Adrenal gland (tissue), 12 donors: Measurements from ENCODE around the gene UAP1. TPM values are rescaled to one million over a fixed set of nuclear protein-coding genes. Genes with fewer than 3 reads are reported as not detected.

Experiments used
- DNase-seq, 7 donors: peaks; one replicate each; pipeline ENCODE4 v3.0.0-alpha.2; 2019 to 2020
- H3K27ac ChIP-seq, 5 donors: fragments of 200-600 bp; sonication (generic) in 4 of 5; 1 replicate in 3 of 5; 2 replicates in 2 of 5; pipeline versions ENCODE4 v1.5.1 to v1.8.0; 2016 to 2020; ENCODE audit warnings: mild to moderate bottlenecking in 1 of 5
- H3K27me3 ChIP-seq: fragments of 200-600 bp; 2 replicates; pipeline ENCODE4 v1.8.0; 2021
- H3K36me3 ChIP-seq, 2 donors: fragments of 200-600 bp; replicated peaks in 1 of 2; 1 replicate in 1 of 2; 2 replicates in 1 of 2; pipeline versions ENCODE4 v1.5.1 to v1.8.0; 2018 to 2022
- H3K4me1 ChIP-seq, 2 donors: fragments of 200-600 bp; replicated peaks in 1 of 2; 1 replicate in 1 of 2; 2 replicates in 1 of 2; pipeline versions ENCODE4 v1.5.1 to v1.8.0; 2018 to 2021
- H3K4me3 ChIP-seq, 4 donors: fragments of 200-600 bp; sonication (generic) in 3 of 4; one replicate each; pipeline ENCODE4 v1.5.1; 2016 to 2018
- H3K9me3 ChIP-seq, 3 donors: fragments of 200-600 bp; sonication (generic) in 1 of 3; replicated peaks in 1 of 3; 1 replicate in 2 of 3; 2 replicates in 1 of 3; pipeline versions ENCODE4 v1.5.1 to v1.8.0; 2016 to 2021
- CTCF ChIP-seq, 6 experiments: fragments of 450-650 bp in 4 of 6; fragments of 200-600 bp in 2 of 6; sonication (generic) in 1 of 6; IDR thresholded peaks; 1 replicate in 5 of 6; 2 replicates in 1 of 6; pipeline versions ENCODE4 v1.5.1 to v1.8.0; 2016 to 2021; ENCODE audit warnings: antibody characterized with exemption in 6 of 6, mild to moderate bottlenecking in 2 of 6, moderate library complexity in 1 of 6
- POLR2A ChIP-seq, 2 donors: fragments of 450-650 bp; IDR thresholded peaks; one replicate each; pipeline ENCODE4 v1.6.1; 2017; ENCODE audit warnings: antibody characterized with exemption in 2 of 2, mild to moderate bottlenecking in 2 of 2, moderate library complexity in 1 of 2
- WGBS, 4 donors: extraction: QIAGEN DNeasy Blood & Tissue Kit in 2 of 4; methylation state at CpG; one replicate each; pipeline versions ENCODE4 v1.1.5 to v1.1.7; 2013 to 2017; 5-methylcytosine and 5-hydroxymethylcytosine counted together
- intact Hi-C, 2 donors: fragments of 100-400 bp; cut with DNase I; formaldehyde crosslinking; loops; one replicate each; pipeline versions ENCODE4 v1.14.1 to v1.15.0; 2022 to 2023
- polyA plus RNA-seq, 3 donors: library from polyadenylated mRNA; stranded (reverse); fragments of 200-250 nt in 2 of 3; fragments of 350-450 nt in 1 of 3; fragmentation: Illumina TruSeq in 1 of 3; extraction: RNeasy Lipid Tissue Mini Kit (QIAGEN cat#74804) in 1 of 3; gene quantifications; one replicate each; pipeline ENCODE4 v1.2.3, GENCODE V29; 2013 to 2014
- total RNA-seq, 9 donors: library from RNA; depleted of rRNA in 4 of 9; stranded (reverse); fragments of >200 nt in 4 of 9; fragments of 120-200 nt in 1 of 9; fragmentation: NEBNext Ultra II Directional in 1 of 9; extraction: Animal tissue kit (Norgen Biotek cat#: 25700) in 1 of 9; gene quantifications; one replicate each; pipeline versions ENCODE4 v1.1.0 to v1.2.4, GENCODE V29; 2013 to 2023
- donor health status: healthy with polysubstance abuse.
- donor health status: Bipolar disorder and iron deficiency.
- donor health status: DM: yes; HTN: yes; CAD: no.
- donor health status: DM: no; HTN: no; CAD: no.
- donor health status: DM: no; HTN: no; CAD: no.
- donor health status: DM: yes; HTN: yes; CAD: no.

The UAP1 gene
- total and polyA plus RNA-seq, 12 donors, result 43.6 to 119 (median 73.3) TPM

GRCh38 chr1:162562470-162562828 is 927 bp downstream of the UAP1 start:
- WGBS, 4 donors, result 38 to 61% (median 41%) methylated on average over 5 of the region's 5 CpGs
- H3K36me3 ChIP-seq, result peaks cover 0 to 16% of the 10 kb centered on the region in 2 donors
- peak overlapping the region in 2 of 4 donors; percentile 70 to 92 for H3K4me3 ChIP-seq
- H3K27ac ChIP-seq, result peak overlapping the region in 4 of 5 donors; percentile 92 to 99 (median 99)
- no peaks in the 10 kb centered on the region for H3K27me3 ChIP-seq
- intact Hi-C loops, result no loop called here
- peaks cover 5 to 32% of the 10 kb centered on the region in 2 donors for H3K4me1 ChIP-seq
- DNase-seq, result peak in 3 of 7 donors; percentile 22 to 37 (median 23)
- H3K9me3 ChIP-seq, result no peaks in the 10 kb centered on the region
- TF ChIP-seq POLR2A (IDR thresholded peaks at IDR 0.05) (no peak), CTCF (IDR thresholded peaks at IDR 0.05) (no peak)

GRCh38 chr1:162564762-162565218 is 3.3 kb downstream of the UAP1 start:
- H3K4me1 ChIP-seq, result peaks cover 5 to 32% of the 10 kb centered on the region in 2 donors
- peaks cover 0 to 23% of the 10 kb centered on the region in 2 donors for H3K36me3 ChIP-seq
- H3K9me3 ChIP-seq, result no peaks in the 10 kb centered on the region
- DNase-seq, result no peak
- intact Hi-C loops, result no loop called here
- H3K4me3 ChIP-seq, result no peak overlapping the region
- no peaks in the 10 kb centered on the region for H3K27me3 ChIP-seq
- 74 to 82% (median 78%) methylated on average over 5 of the region's 5 CpGs for WGBS, 4 donors
- H3K27ac ChIP-seq, result no peak overlapping the region
- TF ChIP-seq CTCF (IDR thresholded peaks at IDR 0.05) (no peak), POLR2A (IDR thresholded peaks at IDR 0.05) (no peak)

DNA sequence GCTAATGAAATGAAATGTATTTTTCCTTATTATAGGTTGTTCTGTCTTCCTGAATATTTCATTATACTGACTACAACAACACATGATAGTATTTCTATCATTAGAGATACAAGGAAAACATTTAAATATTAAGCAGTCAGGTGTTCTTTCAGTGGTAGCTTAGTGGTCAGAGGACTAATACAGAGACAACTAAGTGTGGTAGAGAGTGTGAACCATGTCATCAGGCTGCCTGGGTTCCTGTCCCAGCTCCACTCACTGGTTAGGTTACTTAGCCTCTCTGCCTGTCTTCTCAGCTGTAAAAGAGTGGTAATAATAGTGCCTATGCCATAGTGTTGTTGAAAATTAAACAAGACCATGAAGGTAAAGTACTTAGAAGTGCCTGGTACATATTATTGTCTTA is 3.9 kb downstream of the UAP1 start:
- no peak for DNase-seq
- Histone ChIP-seq H3K36me3 (peaks cover 0 to 23% of the 10 kb centered on the region in 2 donors), H3K4me1 (peaks cover 3 to 32% of the 10 kb centered on the region in 2 donors), H3K27me3 (no peaks in the 10 kb centered on the region), H3K4me3 (no peak overlapping the region), H3K27ac (no peak overlapping the region), H3K9me3 (no peaks in the 10 kb centered on the region)
- intact Hi-C loops, result no loop called here
- TF ChIP-seq CTCF (IDR thresholded peaks at IDR 0.05) (no peak), POLR2A (IDR thresholded peaks at IDR 0.05) (no peak)

GRCh38 chr1:162566870-162567269 is 5.3 kb downstream of the UAP1 start:
- 79 to 100% (median 92%) methylated on average over 1 of the region's 1 CpG for WGBS, 4 donors

More at GRCh38 chr1:162566870-162567269, 5.3 kb downstream of the UAP1 start:
- H3K36me3 ChIP-seq, result peaks cover 0 to 23% of the 10 kb centered on the region in 2 donors
- TF ChIP-seq CTCF (IDR thresholded peaks at IDR 0.05), result no peak
- no peak for TF ChIP-seq POLR2A (IDR thresholded peaks at IDR 0.05)
- DNase-seq, result no peak
- H3K27me3 ChIP-seq, result no peaks in the 10 kb centered on the region
- H3K4me1 ChIP-seq, result peaks cover 5 to 39% of the 10 kb centered on the region in 2 donors
- intact Hi-C loops, result no loop called here
- no peaks in the 10 kb centered on the region for H3K9me3 ChIP-seq
- no peak overlapping the region for H3K27ac ChIP-seq
- H3K4me3 ChIP-seq, result no peak overlapping the region
